Measurements from ENCODE around the gene SHOX.

Gene SHOX

GRCh38 chrX:675279-675954 lies 44.8 kb downstream of the SHOX start:
- no peak for DNase-seq

- no peak for DNase-seq
Measured at GRCh38 chrX:675955-676295, 45.3 kb downstream of the SHOX start.

- DNase-seq, result no peak
Measured at GRCh38 chrX:677376-677775, 46.8 kb downstream of the SHOX start.

GRCh38 chrX:679291-679979 lies 48.8 kb downstream of the SHOX start:
- no peak for DNase-seq

- DNase-seq, result no peak
Measured at GRCh38 chrX:680062-680461, 49.5 kb downstream of the SHOX start.

GRCh38 chrX:681989-682388 lies 51.4 kb downstream of the SHOX start:
- DNase-seq, result no peak

GRCh38 chrX:682892-683291 lies 52.3 kb downstream of the SHOX start:
- no peak for DNase-seq

GRCh38 chrX:683576-683975 lies 53.0 kb downstream of the SHOX start:
- DNase-seq, result no peak

GRCh38 chrX:685120-686032 lies 54.8 kb downstream of the SHOX start:
- DNase-seq, result no peak

- DNase-seq, result no peak
Measured at GRCh38 chrX:689983-690382, 59.4 kb downstream of the SHOX start.

GRCh38 chrX:694800-695199 lies 64.2 kb downstream of the SHOX start:
- no peak for DNase-seq

- DNase-seq, result no peak
Measured at GRCh38 chrX:698206-698605, 67.6 kb downstream of the SHOX start.

- DNase-seq, result no peak
Measured at GRCh38 chrX:700936-701335, 70.3 kb downstream of the SHOX start.

GRCh38 chrX:701673-702072 lies 71.1 kb downstream of the SHOX start:
- DNase-seq, result no peak

GRCh38 chrX:703466-703865 lies 72.9 kb downstream of the SHOX start:
- no peak for DNase-seq

GRCh38 chrX:703866-704265 lies 73.3 kb downstream of the SHOX start:
- DNase-seq, result no peak
